HCT116 (cell line): ENCODE results near the gene PYGB.

Source experiments
- CEBPB ChIP-seq: IDR thresholded peaks from 2 replicates; pipeline ENCODE4 v1.6.1; 2012; ENCODE audit warnings: low read depth
- EZH2 ChIP-seq: fragments of 200-600 bp; sonication (generic); IDR thresholded peaks from 2 replicates; pipeline ENCODE4 v1.6.1; 2017; ENCODE audit warnings: antibody characterized with exemption, mixed run types
- JUND ChIP-seq: IDR thresholded peaks from 2 replicates; pipeline ENCODE4 v1.6.1; 2012
- POLR2A ChIP-seq: IDR thresholded peaks from 2 replicates; pipeline ENCODE4 v1.7.0; 2011; ENCODE audit warnings: borderline replicate concordance; ENCODE audit not compliant: insufficient read depth, insufficient read length; ENCODE audit errors: extremely low read depth

GRCh38 chr20:25314497-25315417, 66.9 kb downstream of the PYGB start:
- TF ChIP-seq POLR2A (no peak), JUND (no peak), EZH2 (no peak), CEBPB (no peak)
